Chondrocyte (in vitro differentiated cells): ENCODE data around the gene SLC26A6. TPM values are rescaled to one million over a fixed set of nuclear protein-coding genes. Genes with fewer than 3 reads are reported as not detected.

Experiments
- DNase-seq: peaks from one replicate; pipeline ENCODE4 v3.0.0; 2021; ENCODE audit warnings: mixed read lengths, low spot score
- H3K27ac Mint-ChIP-seq: one replicate; pipeline ENCODE4 v1.8.0; 2021; ENCODE audit warnings: mild to moderate bottlenecking, moderate library complexity, mixed read lengths; ENCODE audit not compliant: unreplicated experiment
- H3K27me3 Mint-ChIP-seq: 2 replicates; pipeline ENCODE4 v1.8.0; 2021; ENCODE audit warnings: low read depth, mixed read lengths
- H3K36me3 Mint-ChIP-seq: 2 replicates; pipeline ENCODE4 v1.8.0; 2021; ENCODE audit warnings: low read depth, mixed read lengths
- H3K4me1 Mint-ChIP-seq: 2 replicates; pipeline ENCODE4 v1.8.0; 2021; ENCODE audit warnings: low read depth, mild to moderate bottlenecking, mixed read lengths
- H3K4me3 Mint-ChIP-seq: one replicate; pipeline ENCODE4 v1.8.0; 2021; ENCODE audit warnings: mild to moderate bottlenecking, moderate library complexity, mixed read lengths; ENCODE audit not compliant: unreplicated experiment
- H3K9me3 Mint-ChIP-seq: 2 replicates; pipeline ENCODE4 v1.8.0; 2021; ENCODE audit warnings: low read depth, mixed read lengths
- CTCF ChIP-seq: fragments of 200-600 bp; sonication (generic); IDR thresholded peaks from 2 replicates; pipeline ENCODE4 v1.5.0; 2021; ENCODE audit warnings: antibody characterized with exemption, mild to moderate bottlenecking, moderate library complexity
- total RNA-seq: library from RNA; stranded (reverse); gene quantifications from 3 replicates; pipeline ENCODE4 v1.2.1, GENCODE V29; 2021

The SLC26A6 gene
- total RNA-seq, 1 donor from 2014 or later = 70.5 TPM

GRCh38 chr3:48633743-48634142 is 1.5 kb downstream of the SLC26A6 start:
- Mint-ChIP-seq H3K27me3 (no peaks in the 10 kb centered on the region), H3K9me3 (no peaks in the 10 kb centered on the region), H3K36me3 (peaks cover 20% of the 10 kb centered on the region), H3K4me3 (peak overlapping the region; percentile 90), H3K4me1 (peaks cover 38% of the 10 kb centered on the region), H3K27ac (peak overlapping the region; percentile 17)
- TF ChIP-seq CTCF = no peak
- no peak for DNase-seq

- no peak for TF ChIP-seq CTCF
- H3K4me1 Mint-ChIP-seq = peaks cover 38% of the 10 kb centered on the region
- H3K4me3 Mint-ChIP-seq = peak overlapping the region; percentile 90
- no peak for DNase-seq
- H3K9me3 Mint-ChIP-seq = no peaks in the 10 kb centered on the region
- peaks cover 20% of the 10 kb centered on the region for H3K36me3 Mint-ChIP-seq
- no peaks in the 10 kb centered on the region for H3K27me3 Mint-ChIP-seq
- no peak overlapping the region for H3K27ac Mint-ChIP-seq
Measured at GRCh38 chr3:48633256-48633655, 2.0 kb downstream of the SLC26A6 start.

- TF ChIP-seq CTCF = no peak
- H3K9me3 Mint-ChIP-seq = no peaks in the 10 kb centered on the region
- H3K4me3 Mint-ChIP-seq = no peak overlapping the region
- peaks cover 32% of the 10 kb centered on the region for H3K4me1 Mint-ChIP-seq
- H3K27ac Mint-ChIP-seq = no peak overlapping the region
- H3K27me3 Mint-ChIP-seq = no peaks in the 10 kb centered on the region
- H3K36me3 Mint-ChIP-seq = peaks cover 30% of the 10 kb centered on the region
- no peak for DNase-seq
Measured at GRCh38 chr3:48631516-48632448, 3.5 kb downstream of the SLC26A6 start.

GRCh38 chr3:48630833-48631232 is 4.4 kb downstream of the SLC26A6 start:
- H3K9me3 Mint-ChIP-seq = no peaks in the 10 kb centered on the region
- H3K4me1 Mint-ChIP-seq = peaks cover 24% of the 10 kb centered on the region
- TF ChIP-seq CTCF = no peak
- H3K4me3 Mint-ChIP-seq = no peak overlapping the region
- DNase-seq = no peak
- H3K27ac Mint-ChIP-seq = no peak overlapping the region
- H3K27me3 Mint-ChIP-seq = no peaks in the 10 kb centered on the region
- H3K36me3 Mint-ChIP-seq = peaks cover 37% of the 10 kb centered on the region

GRCh38 chr3:48630407-48630806 is 4.9 kb downstream of the SLC26A6 start:
- no peaks in the 10 kb centered on the region for H3K27me3 Mint-ChIP-seq
- H3K36me3 Mint-ChIP-seq = peaks cover 38% of the 10 kb centered on the region
- no peak for TF ChIP-seq CTCF
- H3K4me1 Mint-ChIP-seq = peaks cover 23% of the 10 kb centered on the region
- no peak overlapping the region for H3K4me3 Mint-ChIP-seq
- DNase-seq = no peak
- H3K27ac Mint-ChIP-seq = peak overlapping the region; percentile 32
- H3K9me3 Mint-ChIP-seq = no peaks in the 10 kb centered on the region
